Breast epithelium (tissue), 4 donors: ENCODE measurements around the gene LBX1. TPM values are rescaled to one million over a fixed set of nuclear protein-coding genes. Genes with fewer than 3 reads are reported as not detected.

Experiments
- DNase-seq, 2 donors: peaks; one replicate each; pipeline ENCODE4 v3.0.0-alpha.2; 2019; ENCODE audit warnings: low spot score in 2 of 2
- H3K27ac ChIP-seq, 2 donors: fragments of 200-600 bp; sonication (generic) in 1 of 2; one replicate each; pipeline ENCODE4 v1.5.1; 2016 to 2019; ENCODE audit warnings: mild to moderate bottlenecking in 1 of 2
- H3K27me3 ChIP-seq, 2 donors: fragments of 200-600 bp; sonication (generic) in 1 of 2; one replicate each; pipeline versions ENCODE4 v1.5.1 to v1.6.0; 2017 to 2019; ENCODE audit warnings: control low read depth in 1 of 2, mild to moderate bottlenecking in 1 of 2
- H3K36me3 ChIP-seq: fragments of 200-600 bp; one replicate; pipeline ENCODE4 v1.5.1; 2019
- H3K4me1 ChIP-seq, 2 donors: fragments of 200-600 bp; sonication (generic); one replicate each; pipeline ENCODE4 v1.5.1; 2016 to 2019; ENCODE audit warnings: control low read depth in 1 of 2
- H3K4me3 ChIP-seq, 3 donors: fragments of 200-600 bp; sonication (generic); 1 replicate in 2 of 3; 2 replicates in 1 of 3; pipeline ENCODE4 v1.5.1; 2016 to 2019; ENCODE audit warnings: mild to moderate bottlenecking in 3 of 3, moderate library complexity in 2 of 3
- H3K9me3 ChIP-seq, 2 donors: fragments of 200-600 bp; sonication (generic) in 1 of 2; one replicate each; pipeline ENCODE4 v1.5.1; 2016 to 2019; ENCODE audit warnings: control low read depth in 1 of 2
- CTCF ChIP-seq, 3 donors: fragments of 450-650 bp; IDR thresholded peaks; one replicate each; pipeline ENCODE4 v1.5.1; 2016 to 2017; ENCODE audit warnings: antibody characterized with exemption in 3 of 3, mild to moderate bottlenecking in 3 of 3, moderate library complexity in 3 of 3
- POLR2A ChIP-seq: fragments of 450-650 bp; IDR thresholded peaks from one replicate; pipeline ENCODE4 v1.6.1; 2016; ENCODE audit warnings: antibody characterized with exemption, mild to moderate bottlenecking, moderate library complexity
- POLR2AphosphoS5 ChIP-seq, 3 donors: sonication (generic); formaldehyde crosslinking; IDR thresholded peaks; one replicate each; pipeline ENCODE4 v1.6.1; 2017; ENCODE audit warnings: antibody characterized with exemption in 3 of 3
- intact Hi-C: fragments of 100-400 bp; cut with DNase I; formaldehyde crosslinking; loops from one replicate; pipeline ENCODE4 v1.15.1; 2023; ENCODE audit warnings: low total_unique reads
- total RNA-seq, 3 donors: library from RNA; depleted of rRNA; stranded (reverse); fragments of >200 nt; gene quantifications; one replicate each; pipeline ENCODE4 v1.1.0, GENCODE V29; 2016

The LBX1 gene
- total RNA-seq, 3 donors from 2014 or later, result not detected

DNA sequence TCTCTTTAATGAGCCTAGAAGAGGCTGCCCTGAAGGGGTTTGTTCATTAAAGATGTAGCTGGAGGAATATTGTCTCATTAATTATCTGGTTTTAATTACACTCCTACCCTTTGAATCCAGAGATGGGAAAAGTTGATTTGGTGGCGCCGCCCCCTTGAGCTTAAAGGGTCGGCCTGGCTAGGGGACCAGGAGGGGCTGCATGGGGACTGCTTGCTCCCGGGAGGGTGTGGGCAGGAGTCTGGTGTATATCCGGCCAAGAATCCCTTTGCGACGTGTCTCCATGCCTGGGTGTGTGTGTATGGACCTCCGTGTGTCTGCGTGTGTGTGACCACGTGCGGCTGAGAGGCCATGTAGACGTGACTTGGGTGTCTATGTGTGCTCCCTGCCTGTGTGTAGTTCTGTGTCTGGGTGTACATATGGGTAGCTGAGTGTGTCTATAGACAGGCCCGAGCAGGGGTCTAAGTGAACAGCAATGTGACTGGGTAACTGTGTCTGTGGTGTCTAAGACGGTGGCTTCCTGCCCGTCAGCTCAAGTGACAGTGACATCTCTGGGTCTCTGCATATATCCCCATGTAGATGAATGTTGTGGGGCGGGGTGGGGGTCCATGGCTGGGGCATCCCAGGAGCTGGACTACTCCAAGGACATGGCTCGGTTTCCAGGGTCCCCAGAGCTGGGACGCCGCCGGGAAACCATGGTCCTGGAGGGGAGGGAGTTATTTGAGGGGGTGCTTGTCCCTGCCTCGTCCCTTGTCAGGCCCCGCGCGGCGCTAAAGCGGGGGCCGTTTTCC lies 10.7 kb downstream of the LBX1 start:
- TF ChIP-seq POLR2AphosphoS5 (IDR thresholded peaks at IDR 0.05) (no peak), CTCF (IDR thresholded peaks at IDR 0.05) (no peak), POLR2A (no peak)
- DNase-seq, result no peak
- H3K36me3 ChIP-seq, result no peaks in the 10 kb centered on the region
- peaks cover 0 to 17% of the 10 kb centered on the region in 2 donors for H3K4me1 ChIP-seq
- H3K27me3 ChIP-seq, result peaks cover 11 to 96% of the 10 kb centered on the region in 2 donors
- no peak overlapping the region for H3K27ac ChIP-seq
- H3K4me3 ChIP-seq, result no peak overlapping the region
- no peaks in the 10 kb centered on the region for H3K9me3 ChIP-seq
- intact Hi-C loops, result loop anchor here (10.0 kb wide), 1 partner anchor 346 kb away; no protein-coding TSS in a partner anchor

- H3K9me3 ChIP-seq, result no peaks in the 10 kb centered on the region
- intact Hi-C loops, result loop anchor here (10.0 kb wide), 1 partner anchor 347 kb away; no protein-coding TSS in a partner anchor
- peaks cover 11 to 96% of the 10 kb centered on the region in 2 donors for H3K27me3 ChIP-seq
- TF ChIP-seq POLR2A (no peak), CTCF (IDR thresholded peaks at IDR 0.05) (no peak), POLR2AphosphoS5 (IDR thresholded peaks at IDR 0.05) (no peak)
- H3K36me3 ChIP-seq, result no peaks in the 10 kb centered on the region
- peak overlapping the region in 1 of 3 donors; percentile 54 for H3K4me3 ChIP-seq
- no peak for DNase-seq
- no peak overlapping the region for H3K27ac ChIP-seq
- peaks cover 0 to 17% of the 10 kb centered on the region in 2 donors for H3K4me1 ChIP-seq
Measured at GRCh38 chr10:101217450-101218281, 11.6 kb downstream of the LBX1 start.

- intact Hi-C loops, result loop anchor here (10.0 kb wide), 1 partner anchor 348 kb away; no protein-coding TSS in a partner anchor
- TF ChIP-seq CTCF (IDR thresholded peaks at IDR 0.05), result no peak
- no peak for TF ChIP-seq POLR2AphosphoS5 (IDR thresholded peaks at IDR 0.05)
Measured at GRCh38 chr10:101217044-101217425, 12.2 kb downstream of the LBX1 start.

GRCh38 chr10:101216207-101217043 lies 12.8 kb downstream of the LBX1 start:
- Histone ChIP-seq H3K27me3 (peaks cover 11 to 96% of the 10 kb centered on the region in 2 donors), H3K4me3 (peak overlapping the region in 1 of 3 donors; percentile 47), H3K9me3 (no peaks in the 10 kb centered on the region), H3K27ac (no peak overlapping the region), H3K4me1 (peaks cover 0 to 17% of the 10 kb centered on the region in 2 donors), H3K36me3 (no peaks in the 10 kb centered on the region)
- no peak for DNase-seq
- intact Hi-C loops, result loop anchor here (10.0 kb wide), 1 partner anchor 348 kb away; no protein-coding TSS in a partner anchor
- no peak for TF ChIP-seq CTCF (IDR thresholded peaks at IDR 0.05)
- TF ChIP-seq POLR2A, result no peak
- no peak for TF ChIP-seq POLR2AphosphoS5 (IDR thresholded peaks at IDR 0.05)

More at GRCh38 chr10:101217044-101217425, 12.2 kb downstream of the LBX1 start:
- no peak overlapping the region for H3K27ac ChIP-seq
- H3K9me3 ChIP-seq, result no peaks in the 10 kb centered on the region
- H3K4me3 ChIP-seq, result peak overlapping the region in 1 of 3 donors; percentile 54
- peaks cover 11 to 96% of the 10 kb centered on the region in 2 donors for H3K27me3 ChIP-seq
- H3K4me1 ChIP-seq, result peaks cover 0 to 17% of the 10 kb centered on the region in 2 donors
- H3K36me3 ChIP-seq, result no peaks in the 10 kb centered on the region
- DNase-seq, result no peak
